BLaER1 (cell line): Measurements from ENCODE around the gene ZBTB11.
"Not testable (repeated sequence)": the region's sequence is repeated elsewhere in the genome, so short reads cannot be mapped to it uniquely, and the experiment has no call there.

ENCODE experiments used
- H3K27ac ChIP-seq: shearing (Covaris generic); formaldehyde crosslinking; 2 replicates; pipeline ENCODE4 v1.8.1; 2022
- H3K27me3 ChIP-seq: shearing (Covaris generic); formaldehyde crosslinking; 2 replicates; pipeline ENCODE4 v1.8.1; 2022
- H3K36me3 ChIP-seq: shearing (Covaris generic); formaldehyde crosslinking; 2 replicates; pipeline ENCODE4 v1.8.1; 2022
- H3K4me1 ChIP-seq: shearing (Covaris generic); formaldehyde crosslinking; 2 replicates; pipeline ENCODE4 v1.8.1; 2022
- H3K4me2 ChIP-seq: shearing (Covaris generic); formaldehyde crosslinking; 2 replicates; pipeline ENCODE4 v1.8.1; 2022
- H3K4me3 ChIP-seq: shearing (Covaris generic); formaldehyde crosslinking; 2 replicates; pipeline ENCODE4 v1.8.1; 2022
- H3K9ac ChIP-seq: shearing (Covaris generic); formaldehyde crosslinking; 2 replicates; pipeline ENCODE4 v1.8.1; 2022
- H3K9me3 ChIP-seq: shearing (Covaris generic); formaldehyde crosslinking; 2 replicates; pipeline ENCODE4 v1.8.1; 2022
- H4K20me1 ChIP-seq: shearing (Covaris generic); formaldehyde crosslinking; 2 replicates; pipeline ENCODE4 v1.8.1; 2022
- Cebpa-rat ChIP-seq: shearing (Covaris generic); IDR thresholded peaks from 2 replicates; pipeline ENCODE4 v1.8.1; 2022

ZBTB11 gene

GRCh38 chr3:101618726-101619125, 58.2 kb downstream of the ZBTB11 start:
- Histone ChIP-seq H3K27ac (no peak overlapping the region), H3K4me1 (no peaks in the 10 kb centered on the region), H3K4me2 (no peak overlapping the region), H3K27me3 (no peaks in the 10 kb centered on the region), H3K36me3 (no peaks in the 10 kb centered on the region), H3K9ac (no peak overlapping the region), H3K9me3 (peaks cover 7% of the 10 kb centered on the region; the same call in 1 of the 2 replicates), H4K20me1 (no peaks in the 10 kb centered on the region), H3K4me3 (no peak overlapping the region)
- no peak for TF ChIP-seq Cebpa-rat

GRCh38 chr3:101617478-101617877, 59.5 kb downstream of the ZBTB11 start:
- no peaks in the 10 kb centered on the region for H4K20me1 ChIP-seq

GRCh38 chr3:101615525-101615924, 61.4 kb downstream of the ZBTB11 start:
- TF ChIP-seq Cebpa-rat, result no peak
- H3K27me3 ChIP-seq, result no peaks in the 10 kb centered on the region
- H3K4me1 ChIP-seq, result no peaks in the 10 kb centered on the region
- no peak overlapping the region for H3K4me2 ChIP-seq
- H4K20me1 ChIP-seq, result no peaks in the 10 kb centered on the region
- H3K9me3 ChIP-seq, result peaks cover 7% of the 10 kb centered on the region; the same call in 1 of the 2 replicates
- H3K4me3 ChIP-seq, result no peak overlapping the region
- H3K36me3 ChIP-seq, result no peaks in the 10 kb centered on the region
- no peak overlapping the region for H3K9ac ChIP-seq
- H3K27ac ChIP-seq, result no peak overlapping the region

More at GRCh38 chr3:101617478-101617877, 59.5 kb downstream of the ZBTB11 start:
- Histone ChIP-seq H3K36me3 (no peaks in the 10 kb centered on the region), H3K4me2 (no peak overlapping the region), H3K27ac (no peak overlapping the region), H3K9me3 (peaks cover 7% of the 10 kb centered on the region; the same call in 1 of the 2 replicates), H3K9ac (no peak overlapping the region), H3K4me3 (no peak overlapping the region), H3K27me3 (no peaks in the 10 kb centered on the region), H3K4me1 (no peaks in the 10 kb centered on the region)
- TF ChIP-seq Cebpa-rat, result no peak

- not testable (repeated sequence) for H3K9me3 ChIP-seq, H3K27ac ChIP-seq, H3K9ac ChIP-seq, H3K36me3 ChIP-seq, H3K27me3 ChIP-seq, H3K4me3 ChIP-seq, H3K4me1 ChIP-seq, H4K20me1 ChIP-seq, H3K4me2 ChIP-seq
These were observed 63.9 kb downstream of the ZBTB11 start for GRCh38 chr3:101613014-101613413.

GRCh38 chr3:101611023-101611422, 65.9 kb downstream of the ZBTB11 start:
- H3K4me1 ChIP-seq, result no peaks in the 10 kb centered on the region
- no peaks in the 10 kb centered on the region for H3K36me3 ChIP-seq
- TF ChIP-seq Cebpa-rat, result no peak
- no peaks in the 10 kb centered on the region for H4K20me1 ChIP-seq
- no peak overlapping the region for H3K4me3 ChIP-seq
- H3K9me3 ChIP-seq, result no peaks in the 10 kb centered on the region
- no peak overlapping the region for H3K9ac ChIP-seq
- H3K27ac ChIP-seq, result no peak overlapping the region
- no peak overlapping the region for H3K4me2 ChIP-seq
- no peaks in the 10 kb centered on the region for H3K27me3 ChIP-seq

GRCh38 chr3:101605398-101605797, 71.5 kb downstream of the ZBTB11 start:
- not testable (repeated sequence) for H3K27ac ChIP-seq

GRCh38 chr3:101603184-101603583, 73.7 kb downstream of the ZBTB11 start:
- H4K20me1 ChIP-seq, result no peaks in the 10 kb centered on the region
- H3K9me3 ChIP-seq, result peaks cover 7% of the 10 kb centered on the region; the same call in 1 of the 2 replicates
- TF ChIP-seq Cebpa-rat, result no peak
- H3K4me2 ChIP-seq, result no peak overlapping the region
- no peak overlapping the region for H3K27ac ChIP-seq
- H3K4me3 ChIP-seq, result no peak overlapping the region
- no peak overlapping the region for H3K9ac ChIP-seq
- no peaks in the 10 kb centered on the region for H3K4me1 ChIP-seq
- no peaks in the 10 kb centered on the region for H3K27me3 ChIP-seq
- H3K36me3 ChIP-seq, result peaks cover 13% of the 10 kb centered on the region

More at GRCh38 chr3:101605398-101605797, 71.5 kb downstream of the ZBTB11 start:
- H3K4me1 ChIP-seq, H3K4me2 ChIP-seq, H3K4me3 ChIP-seq, H3K9ac ChIP-seq, H4K20me1 ChIP-seq, H3K27me3 ChIP-seq, H3K9me3 ChIP-seq, H3K36me3 ChIP-seq: not testable (repeated sequence)

GRCh38 chr3:101602731-101603130, 74.2 kb downstream of the ZBTB11 start:
- TF ChIP-seq Cebpa-rat, result no peak
- Histone ChIP-seq H3K4me2 (no peak overlapping the region), H3K9ac (no peak overlapping the region), H3K4me1 (no peaks in the 10 kb centered on the region), H3K4me3 (no peak overlapping the region), H3K27me3 (no peaks in the 10 kb centered on the region), H3K36me3 (peaks cover 13% of the 10 kb centered on the region), H4K20me1 (no peaks in the 10 kb centered on the region), H3K27ac (no peak overlapping the region), H3K9me3 (peaks cover 7% of the 10 kb centered on the region; the same call in 1 of the 2 replicates)
